Hepatocyte (in vitro differentiated cells): ENCODE data around the gene C2CD3. TPM values are rescaled to one million over a fixed set of nuclear protein-coding genes. Genes with fewer than 3 reads are reported as not detected.

Experiments
- DNase-seq: peaks from one replicate; pipeline ENCODE4 v3.0.0-alpha.2; 2016; ENCODE audit warnings: low spot score
- H2AFZ ChIP-seq: fragments of 200-600 bp; sonication (generic); 2 replicates; pipeline ENCODE4 v1.6.0; 2016; ENCODE audit warnings: antibody characterized with exemption, mild to moderate bottlenecking
- H3K27ac ChIP-seq: fragments of 200-600 bp; sonication (generic); 2 replicates; pipeline ENCODE4 v1.5.1; 2016; ENCODE audit warnings: mild to moderate bottlenecking
- H3K27me3 ChIP-seq: fragments of 200-600 bp; sonication (generic); 2 replicates; pipeline ENCODE4 v1.6.1; 2016
- H3K36me3 ChIP-seq: fragments of 200-600 bp; sonication (generic); replicated peaks from 2 replicates; pipeline ENCODE4 v1.5.1; 2016; ENCODE audit warnings: low read depth; ENCODE audit not compliant: insufficient read depth
- H3K4me1 ChIP-seq: fragments of 200-600 bp; sonication (generic); 2 replicates; pipeline ENCODE4 v1.5.1; 2016; ENCODE audit warnings: mild to moderate bottlenecking, moderate library complexity; ENCODE audit not compliant: insufficient read depth
- H3K4me2 ChIP-seq: fragments of 200-600 bp; sonication (generic); 2 replicates; pipeline ENCODE4 v1.6.0; 2016
- H3K4me3 ChIP-seq: fragments of 200-600 bp; sonication (generic); 2 replicates; pipeline ENCODE4 v1.5.1; 2016; ENCODE audit warnings: mild to moderate bottlenecking
- H3K79me2 ChIP-seq: fragments of 200-600 bp; sonication (generic); 2 replicates; pipeline ENCODE4 v1.6.0; 2017; ENCODE audit warnings: mild to moderate bottlenecking
- H3K9me2 ChIP-seq: fragments of 200-600 bp; sonication (generic); replicated peaks from 2 replicates; pipeline ENCODE4 v1.6.0; 2017; ENCODE audit warnings: mild to moderate bottlenecking; ENCODE audit not compliant: insufficient read depth
- H3K9me3 ChIP-seq: fragments of 200-600 bp; sonication (generic); 2 replicates; pipeline ENCODE4 v1.5.1; 2016; ENCODE audit warnings: low read depth, mild to moderate bottlenecking
- H4K20me1 ChIP-seq: fragments of 200-600 bp; sonication (generic); 2 replicates; pipeline ENCODE4 v1.6.0; 2016; ENCODE audit warnings: mild to moderate bottlenecking; ENCODE audit not compliant: insufficient read depth, poor library complexity, severe bottlenecking
- EZH2 ChIP-seq: fragments of 200-600 bp; sonication (generic); IDR thresholded peaks from 2 replicates; pipeline ENCODE4 v1.6.1; 2016; ENCODE audit warnings: antibody characterized with exemption, mild to moderate bottlenecking, borderline replicate concordance
- EZH2phosphoT487 ChIP-seq: fragments of 200-600 bp; sonication (generic); IDR thresholded peaks from one replicate; pipeline ENCODE4 v1.6.1; 2018; ENCODE audit warnings: antibody characterized with exemption, mild to moderate bottlenecking, low read depth, moderate library complexity; ENCODE audit not compliant: unreplicated experiment, severe bottlenecking
- WGBS: methylation state at CpG from one replicate; pipeline ENCODE4 v1.1.6; 2016; ENCODE audit warnings: low lambda C conversion rate; ENCODE audit errors: missing lambda C conversion rate; 5-methylcytosine and 5-hydroxymethylcytosine counted together
- polyA plus RNA-seq: library from polyadenylated mRNA; unstranded; fragments of >200 nt; fragmentation: Nextera tagmentation; extraction: Ambion mirVana; gene quantifications from 2 replicates; pipeline ENCODE4 v1.2.1, GENCODE V29; 2016
- total RNA-seq: library from RNA; depleted of rRNA; stranded (reverse); fragments of >200 nt; gene quantifications from 2 replicates; pipeline ENCODE4 v1.2.3, GENCODE V29; 2014
- TF ChIP-seq, protein P1 (sequence below): fragments of 200-600 bp; sonication (generic); IDR thresholded peaks from 2 replicates; pipeline ENCODE4 v1.5.1; 2016; ENCODE audit warnings: antibody characterized with exemption, mild to moderate bottlenecking; ENCODE audit not compliant: poor library complexity

Gene C2CD3
- total and polyA plus RNA-seq, 2 experiments from 2014 or later = 9.8 to 16.3 TPM

DNA sequence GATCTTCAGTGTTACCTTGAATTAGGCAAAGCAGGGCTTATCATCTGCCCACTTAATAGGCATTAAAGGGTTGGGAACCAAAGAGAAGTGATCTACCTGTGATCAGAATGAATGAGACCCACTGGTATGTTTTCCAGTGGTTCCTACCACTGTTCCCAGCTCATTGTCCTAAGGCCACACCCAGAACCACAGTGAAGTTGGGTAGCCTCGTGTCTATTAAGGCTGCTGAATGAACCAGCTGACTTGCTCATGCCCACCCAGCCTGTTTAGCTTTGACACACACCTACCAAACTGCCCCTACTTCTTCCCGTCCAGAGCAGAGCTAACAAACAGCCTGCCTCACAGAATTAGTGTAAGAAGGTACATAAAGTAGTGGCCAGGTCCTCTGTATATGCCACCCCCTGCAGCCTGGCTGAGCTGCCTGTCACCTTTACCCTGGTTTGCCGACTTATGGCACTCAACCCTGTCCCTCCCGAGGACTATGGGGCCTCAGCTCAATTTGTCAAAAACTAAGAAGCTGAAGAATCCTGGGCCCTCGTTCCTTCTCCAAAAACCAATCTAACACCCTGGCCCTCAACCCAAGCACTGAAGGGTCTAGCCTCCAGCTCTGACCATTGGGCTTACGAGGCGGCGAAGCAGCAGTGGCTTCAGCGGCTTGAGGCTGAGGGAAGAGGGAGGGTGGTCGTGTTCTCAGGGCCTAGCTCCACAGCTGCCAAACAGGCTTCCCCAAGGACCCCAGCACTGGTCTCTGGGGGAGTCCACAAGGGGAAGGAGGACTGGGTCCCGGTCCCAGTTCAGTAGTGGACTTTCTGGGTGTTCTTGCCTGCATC is 198.0 kb downstream of the C2CD3 start:
- WGBS = 89% methylated on average over 11 of the region's 11 CpGs
- H2AFZ ChIP-seq = no peak overlapping the region
- no peaks in the 10 kb centered on the region for H3K27me3 ChIP-seq
- H3K4me1 ChIP-seq = no peaks in the 10 kb centered on the region
- H3K4me2 ChIP-seq = no peak overlapping the region
- no peaks in the 10 kb centered on the region for H4K20me1 ChIP-seq
- no peak for TF ChIP-seq EZH2
- no peak for TF ChIP-seq EZH2phosphoT487
- TF ChIP-seq, protein P1, sequence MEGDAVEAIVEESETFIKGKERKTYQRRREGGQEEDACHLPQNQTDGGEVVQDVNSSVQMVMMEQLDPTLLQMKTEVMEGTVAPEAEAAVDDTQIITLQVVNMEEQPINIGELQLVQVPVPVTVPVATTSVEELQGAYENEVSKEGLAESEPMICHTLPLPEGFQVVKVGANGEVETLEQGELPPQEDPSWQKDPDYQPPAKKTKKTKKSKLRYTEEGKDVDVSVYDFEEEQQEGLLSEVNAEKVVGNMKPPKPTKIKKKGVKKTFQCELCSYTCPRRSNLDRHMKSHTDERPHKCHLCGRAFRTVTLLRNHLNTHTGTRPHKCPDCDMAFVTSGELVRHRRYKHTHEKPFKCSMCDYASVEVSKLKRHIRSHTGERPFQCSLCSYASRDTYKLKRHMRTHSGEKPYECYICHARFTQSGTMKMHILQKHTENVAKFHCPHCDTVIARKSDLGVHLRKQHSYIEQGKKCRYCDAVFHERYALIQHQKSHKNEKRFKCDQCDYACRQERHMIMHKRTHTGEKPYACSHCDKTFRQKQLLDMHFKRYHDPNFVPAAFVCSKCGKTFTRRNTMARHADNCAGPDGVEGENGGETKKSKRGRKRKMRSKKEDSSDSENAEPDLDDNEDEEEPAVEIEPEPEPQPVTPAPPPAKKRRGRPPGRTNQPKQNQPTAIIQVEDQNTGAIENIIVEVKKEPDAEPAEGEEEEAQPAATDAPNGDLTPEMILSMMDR = no peak
- no peak overlapping the region for H3K27ac ChIP-seq
- no peak for DNase-seq
- no peak overlapping the region for H3K4me3 ChIP-seq
- no peaks in the 10 kb centered on the region for H3K9me3 ChIP-seq
- no peaks in the 10 kb centered on the region for H3K36me3 ChIP-seq
- H3K79me2 ChIP-seq = no peaks in the 10 kb centered on the region
- H3K9me2 ChIP-seq = no peaks in the 10 kb centered on the region

DNA sequence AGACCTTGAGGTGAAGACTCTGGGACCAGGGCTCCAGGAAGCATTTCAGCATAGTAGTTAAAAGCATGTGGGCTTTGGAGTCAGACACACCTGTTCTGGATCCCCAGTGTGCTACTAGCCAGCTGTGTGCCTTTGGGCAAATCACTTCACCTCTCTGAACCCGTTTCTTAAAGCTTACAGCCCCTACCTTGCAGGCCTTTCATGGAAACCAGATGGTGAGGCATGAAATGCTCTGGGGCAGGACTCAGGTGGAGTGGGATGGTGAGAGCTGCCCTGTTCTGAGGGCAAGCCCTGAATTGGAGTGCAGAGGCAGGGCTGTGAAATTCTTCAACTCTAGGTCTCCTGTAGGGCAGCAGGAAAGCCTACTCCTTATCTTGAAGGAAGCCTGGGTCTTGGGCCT is 198.6 kb downstream of the C2CD3 start:
- no peak overlapping the region for H3K4me2 ChIP-seq
- no peak overlapping the region for H3K4me3 ChIP-seq
- TF ChIP-seq, protein P1 = no peak
- no peaks in the 10 kb centered on the region for H3K9me3 ChIP-seq
- no peak overlapping the region for H2AFZ ChIP-seq
- 80% methylated on average over 1 of the region's 1 CpG for WGBS
- H4K20me1 ChIP-seq = no peaks in the 10 kb centered on the region
- no peak overlapping the region for H3K27ac ChIP-seq
- no peaks in the 10 kb centered on the region for H3K27me3 ChIP-seq
- no peaks in the 10 kb centered on the region for H3K4me1 ChIP-seq
- H3K79me2 ChIP-seq = no peaks in the 10 kb centered on the region
- DNase-seq = no peak
- no peaks in the 10 kb centered on the region for H3K9me2 ChIP-seq
- H3K36me3 ChIP-seq = no peaks in the 10 kb centered on the region

DNA sequence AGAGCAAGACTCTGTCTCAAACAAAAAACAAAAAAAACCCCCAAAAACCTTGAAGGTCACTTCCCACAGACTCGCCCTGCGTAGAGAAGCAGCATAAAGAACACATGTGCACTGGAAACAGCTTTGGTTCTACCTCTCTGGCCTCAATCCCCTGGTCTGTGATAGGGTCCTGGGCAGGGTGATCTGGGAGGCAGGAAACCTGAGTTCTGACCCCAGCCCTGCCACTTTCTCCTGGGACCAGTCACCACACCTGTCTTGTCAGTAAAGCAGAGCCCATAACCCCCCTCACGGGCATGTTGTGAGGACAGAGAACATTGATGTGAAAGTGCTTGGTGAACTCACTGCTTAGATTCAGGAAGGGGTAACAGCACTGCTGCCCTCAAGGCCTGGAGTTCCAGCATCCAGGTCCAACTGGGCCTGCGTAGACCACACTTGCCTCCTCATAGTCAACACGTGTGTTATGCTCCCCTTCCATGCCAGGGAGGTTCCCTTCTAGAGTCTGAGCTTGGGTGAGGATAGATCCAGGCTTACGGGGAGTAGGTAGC is 199.6 kb downstream of the C2CD3 start:
- Histone ChIP-seq H3K4me3 (no peak overlapping the region), H3K27me3 (no peaks in the 10 kb centered on the region), H3K4me2 (no peak overlapping the region), H3K27ac (no peak overlapping the region), H3K4me1 (no peaks in the 10 kb centered on the region), H4K20me1 (no peaks in the 10 kb centered on the region), H2AFZ (no peak overlapping the region), H3K79me2 (no peaks in the 10 kb centered on the region), H3K36me3 (no peaks in the 10 kb centered on the region), H3K9me3 (no peaks in the 10 kb centered on the region), H3K9me2 (no peaks in the 10 kb centered on the region)
- no peak for DNase-seq
- 74% methylated on average over 6 of the region's 6 CpGs for WGBS
- TF ChIP-seq, protein P1 = no peak
- TF ChIP-seq EZH2 (no peak), EZH2phosphoT487 (no peak)
